Neural progenitor cell (in vitro differentiated cells): ENCODE results near the gene ZP1.

Experiments
- CTCF ChIP-seq: fragments of 200-600 bp; sonication (generic); IDR thresholded peaks from 2 replicates; pipeline ENCODE4 v1.5.1; 2017; ENCODE audit warnings: antibody characterized with exemption, mild to moderate bottlenecking
- EZH2 ChIP-seq: fragments of 200-600 bp; sonication (generic); IDR thresholded peaks from 2 replicates; pipeline ENCODE4 v1.6.1; 2017; ENCODE audit warnings: antibody characterized with exemption, mild to moderate bottlenecking, moderate library complexity
- EZH2phosphoT487 ChIP-seq: fragments of 200-600 bp; sonication (generic); IDR thresholded peaks from 2 replicates; pipeline ENCODE4 v1.6.1; 2017; ENCODE audit warnings: antibody characterized with exemption

- TF ChIP-seq EZH2 (no peak), CTCF (no peak), EZH2phosphoT487 (no peak)
These were observed 42.9 kb downstream of the ZP1 start for GRCh38 chr11:60910281-60910687.
